ENCODE data around the gene ADIG.

ADIG gene

GRCh38 chr20:38617830-38618196 is 36.8 kb downstream of the ADIG start:
- Histone ChIP-seq H3K4me1 (ENCODE audit: insufficient read depth, insufficient read length) (peaks cover 2% of the 10 kb centered on the region), H3K9me3 (ENCODE audit: insufficient read depth, low read length) (no peaks in the 10 kb centered on the region), H3K4me3 (ENCODE audit: insufficient read length, low read depth) (no peak overlapping the region), H3K27me3 (ENCODE audit: insufficient read depth, insufficient read length) (no peaks in the 10 kb centered on the region), H3K36me3 (ENCODE audit: insufficient read depth, insufficient read length, low read length) (no peaks in the 10 kb centered on the region), H3K9ac (ENCODE audit: insufficient read length, low read depth) (peak overlapping the region; percentile 33)
- DNase-seq (ENCODE audit: low read depth, low spot score), result no peak
- TF ChIP-seq YY1 (IDR thresholded peaks at IDR 0.05; ENCODE audit: insufficient read depth, insufficient read length), result no peak

- no peak for DNase-seq (ENCODE audit: low read depth, low spot score)
- TF ChIP-seq SUZ12 (IDR thresholded peaks at IDR 0.05; ENCODE audit: extremely low read depth, insufficient read depth, insufficient read length) (no peak), ZNF274 (IDR thresholded peaks at IDR 0.05; ENCODE audit: low read depth, low read length) (no peak), YY1 (IDR thresholded peaks at IDR 0.05; ENCODE audit: insufficient read depth, insufficient read length) (no peak)
- peaks cover 5% of the 10 kb centered on the region for H3K36me3 ChIP-seq (ENCODE audit: insufficient read depth, insufficient read length, low read length)
- no peaks in the 10 kb centered on the region for H3K27me3 ChIP-seq (ENCODE audit: insufficient read depth, insufficient read length)
- peaks cover 11% of the 10 kb centered on the region for H3K9me3 ChIP-seq (ENCODE audit: insufficient read depth, low read length)
- H3K9ac ChIP-seq (ENCODE audit: insufficient read length, low read depth), result no peak overlapping the region
- no peak overlapping the region for H3K4me3 ChIP-seq (ENCODE audit: insufficient read length, low read depth)
- peaks cover 4% of the 10 kb centered on the region for H3K4me1 ChIP-seq (ENCODE audit: insufficient read depth, insufficient read length)
These were observed 39.4 kb downstream of the ADIG start for GRCh38 chr20:38620441-38620840.

- H3K36me3 ChIP-seq (ENCODE audit: insufficient read depth, insufficient read length, low read length), result peaks cover 5% of the 10 kb centered on the region
- no peak for DNase-seq (ENCODE audit: low read depth, low spot score)
- no peaks in the 10 kb centered on the region for H3K27me3 ChIP-seq (ENCODE audit: insufficient read depth, insufficient read length)
- no peak for TF ChIP-seq ZNF274 (IDR thresholded peaks at IDR 0.05; ENCODE audit: low read depth, low read length)
- no peak overlapping the region for H3K4me3 ChIP-seq (ENCODE audit: insufficient read length, low read depth)
- no peak overlapping the region for H3K9ac ChIP-seq (ENCODE audit: insufficient read length, low read depth)
- peaks cover 11% of the 10 kb centered on the region for H3K9me3 ChIP-seq (ENCODE audit: insufficient read depth, low read length)
- H3K4me1 ChIP-seq (ENCODE audit: insufficient read depth, insufficient read length), result peaks cover 5% of the 10 kb centered on the region
These were observed 42.1 kb downstream of the ADIG start for GRCh38 chr20:38623061-38623460.

- no peaks in the 10 kb centered on the region for H3K27me3 ChIP-seq (ENCODE audit: insufficient read depth, insufficient read length)
- H3K4me1 ChIP-seq (ENCODE audit: insufficient read depth, insufficient read length), result peaks cover 12% of the 10 kb centered on the region
- H3K36me3 ChIP-seq (ENCODE audit: insufficient read depth, insufficient read length, low read length), result peaks cover 5% of the 10 kb centered on the region
- H3K9me3 ChIP-seq (ENCODE audit: insufficient read depth, low read length), result peaks cover 11% of the 10 kb centered on the region
- DNase-seq (ENCODE audit: low read depth, low spot score), result no peak
- TF ChIP-seq YY1 (IDR thresholded peaks at IDR 0.05; ENCODE audit: insufficient read depth, insufficient read length) (no peak), SUZ12 (IDR thresholded peaks at IDR 0.05; ENCODE audit: extremely low read depth, insufficient read depth, insufficient read length) (no peak), ZNF274 (IDR thresholded peaks at IDR 0.05; ENCODE audit: low read depth, low read length) (no peak)
- no peak overlapping the region for H3K4me3 ChIP-seq (ENCODE audit: insufficient read length, low read depth)
- no peak overlapping the region for H3K9ac ChIP-seq (ENCODE audit: insufficient read length, low read depth)
These were observed 43.1 kb downstream of the ADIG start for GRCh38 chr20:38624084-38624483.

GRCh38 chr20:38625896-38626295 is 44.9 kb downstream of the ADIG start:
- H3K4me1 ChIP-seq (ENCODE audit: insufficient read depth, insufficient read length), result peaks cover 17% of the 10 kb centered on the region
- no peaks in the 10 kb centered on the region for H3K27me3 ChIP-seq (ENCODE audit: insufficient read depth, insufficient read length)
- peaks cover 11% of the 10 kb centered on the region for H3K9me3 ChIP-seq (ENCODE audit: insufficient read depth, low read length)
- H3K36me3 ChIP-seq (ENCODE audit: insufficient read depth, insufficient read length, low read length), result peaks cover 5% of the 10 kb centered on the region
- H3K4me3 ChIP-seq (ENCODE audit: insufficient read length, low read depth), result no peak overlapping the region
- DNase-seq (ENCODE audit: low read depth, low spot score), result no peak
- TF ChIP-seq ZNF274 (IDR thresholded peaks at IDR 0.05; ENCODE audit: low read depth, low read length), result no peak
- H3K9ac ChIP-seq (ENCODE audit: insufficient read length, low read depth), result no peak overlapping the region

- H3K9me3 ChIP-seq (ENCODE audit: insufficient read depth, low read length), result peaks cover 11% of the 10 kb centered on the region
- H3K4me3 ChIP-seq (ENCODE audit: insufficient read length, low read depth), result no peak overlapping the region
- no peak for TF ChIP-seq SUZ12 (IDR thresholded peaks at IDR 0.05; ENCODE audit: extremely low read depth, insufficient read depth, insufficient read length)
- TF ChIP-seq ZNF274 (IDR thresholded peaks at IDR 0.05; ENCODE audit: low read depth, low read length), result no peak
- TF ChIP-seq YY1 (IDR thresholded peaks at IDR 0.05; ENCODE audit: insufficient read depth, insufficient read length), result no peak
- peaks cover 5% of the 10 kb centered on the region for H3K36me3 ChIP-seq (ENCODE audit: insufficient read depth, insufficient read length, low read length)
- no peak for DNase-seq (ENCODE audit: low read depth, low spot score)
- H3K9ac ChIP-seq (ENCODE audit: insufficient read length, low read depth), result no peak overlapping the region
- no peaks in the 10 kb centered on the region for H3K27me3 ChIP-seq (ENCODE audit: insufficient read depth, insufficient read length)
- H3K4me1 ChIP-seq (ENCODE audit: insufficient read depth, insufficient read length), result peaks cover 17% of the 10 kb centered on the region
These were observed 46.1 kb downstream of the ADIG start for GRCh38 chr20:38626921-38627659.

GRCh38 chr20:38628580-38629470 is 47.8 kb downstream of the ADIG start:
- TF ChIP-seq YY1 (IDR thresholded peaks at IDR 0.05; ENCODE audit: insufficient read depth, insufficient read length), result no peak
- TF ChIP-seq ZNF274 (IDR thresholded peaks at IDR 0.05; ENCODE audit: low read depth, low read length), result no peak
- no peak for TF ChIP-seq SUZ12 (IDR thresholded peaks at IDR 0.05; ENCODE audit: extremely low read depth, insufficient read depth, insufficient read length)
- peaks cover 5% of the 10 kb centered on the region for H3K36me3 ChIP-seq (ENCODE audit: insufficient read depth, insufficient read length, low read length)
- DNase-seq (ENCODE audit: low read depth, low spot score), result peak; percentile 42
- H3K9ac ChIP-seq (ENCODE audit: insufficient read length, low read depth), result peak overlapping the region; percentile 63
- peaks cover 17% of the 10 kb centered on the region for H3K4me1 ChIP-seq (ENCODE audit: insufficient read depth, insufficient read length)
- H3K9me3 ChIP-seq (ENCODE audit: insufficient read depth, low read length), result peaks cover 7% of the 10 kb centered on the region
- no peak overlapping the region for H3K4me3 ChIP-seq (ENCODE audit: insufficient read length, low read depth)
- H3K27me3 ChIP-seq (ENCODE audit: insufficient read depth, insufficient read length), result no peaks in the 10 kb centered on the region

Data from NT2/D1 (cell line).